Activated T-cell treated with anti-CD3 and anti-CD28 coated beads, Interleukin-2, amount 50 U/mL, for 4 hours (primary cell): ENCODE results near the gene TOR1B. TPM values are rescaled to one million over a fixed set of nuclear protein-coding genes. Genes with fewer than 3 reads are reported as not detected.
"Not testable (repeated sequence)": the region's sequence is repeated elsewhere in the genome, so short reads cannot be mapped to it uniquely, and the experiment has no call there.

ENCODE experiments used
- ATAC-seq, 2 donors: fragments of 200-7000 bp; cut with Tn5 transposase; one replicate each; pipeline ENCODE4 v1.10.0; 2021
- DNase-seq: peaks from one replicate; pipeline ENCODE4 v3.0.0-alpha.2; 2020
- H3K27me3 Mint-ChIP-seq: one replicate; pipeline ENCODE4 v1.8.0; 2021; ENCODE audit warnings: low read depth, mixed read lengths
- H3K36me3 Mint-ChIP-seq: one replicate; pipeline ENCODE4 v1.8.0; 2022; ENCODE audit warnings: mixed read lengths; ENCODE audit not compliant: insufficient read depth
- H3K4me1 Mint-ChIP-seq: one replicate; pipeline ENCODE4 v1.8.0; 2021; ENCODE audit warnings: low read depth, mixed read lengths
- H3K4me3 Mint-ChIP-seq: one replicate; pipeline ENCODE4 v1.8.0; 2021; ENCODE audit warnings: mild to moderate bottlenecking, moderate library complexity, mixed read lengths
- H3K9me3 Mint-ChIP-seq: one replicate; pipeline ENCODE4 v1.8.0; 2021; ENCODE audit warnings: mixed read lengths
- total RNA-seq, 3 donors: library from RNA; stranded (reverse); gene quantifications; one replicate each; pipeline ENCODE4 v1.2.1, GENCODE V29; 2021

The TOR1B gene
- total RNA-seq, 3 donors from 2014 or later, result 22.8 to 28.1 (median 27.5) TPM

GRCh38 chr9:129783516-129784361 is 19.2 kb upstream of the TOR1B start:
- H3K4me1 Mint-ChIP-seq, result no peaks in the 10 kb centered on the region
- H3K27me3 Mint-ChIP-seq, result peaks cover 6% of the 10 kb centered on the region
- no peak overlapping the region for H3K4me3 Mint-ChIP-seq
- H3K9me3 Mint-ChIP-seq, result no peaks in the 10 kb centered on the region
- peak; percentile 96 to 99 for ATAC-seq
- peak; percentile 71 for DNase-seq
- no peaks in the 10 kb centered on the region for H3K36me3 Mint-ChIP-seq

GRCh38 chr9:129784970-129785369 is 18.0 kb upstream of the TOR1B start:
- H3K27me3 Mint-ChIP-seq, ATAC-seq, DNase-seq, H3K9me3 Mint-ChIP-seq, H3K36me3 Mint-ChIP-seq, H3K4me1 Mint-ChIP-seq, H3K4me3 Mint-ChIP-seq: not testable (repeated sequence)

GRCh38 chr9:129785866-129786265 is 17.1 kb upstream of the TOR1B start:
- Mint-ChIP-seq H3K9me3 (no peaks in the 10 kb centered on the region), H3K27me3 (peaks cover 4% of the 10 kb centered on the region), H3K4me1 (peaks cover 4% of the 10 kb centered on the region), H3K36me3 (no peaks in the 10 kb centered on the region), H3K4me3 (no peak overlapping the region)
- no peak for ATAC-seq
- no peak for DNase-seq

GRCh38 chr9:129786481-129786880 is 16.5 kb upstream of the TOR1B start:
- Mint-ChIP-seq H3K4me1 (peaks cover 4% of the 10 kb centered on the region), H3K9me3 (no peaks in the 10 kb centered on the region), H3K27me3 (peaks cover 4% of the 10 kb centered on the region), H3K4me3 (no peak overlapping the region), H3K36me3 (no peaks in the 10 kb centered on the region)
- no peak for ATAC-seq
- DNase-seq, result no peak

- H3K4me1 Mint-ChIP-seq, result peaks cover 4% of the 10 kb centered on the region
- no peak for DNase-seq
- no peaks in the 10 kb centered on the region for H3K9me3 Mint-ChIP-seq
- no peak for ATAC-seq
- no peaks in the 10 kb centered on the region for H3K36me3 Mint-ChIP-seq
- no peak overlapping the region for H3K4me3 Mint-ChIP-seq
- H3K27me3 Mint-ChIP-seq, result no peaks in the 10 kb centered on the region
Measured at GRCh38 chr9:129794549-129794948, 8.4 kb upstream of the TOR1B start.

GRCh38 chr9:129796029-129796428 is 7.0 kb upstream of the TOR1B start:
- not testable (repeated sequence) for ATAC-seq, H3K9me3 Mint-ChIP-seq, H3K27me3 Mint-ChIP-seq

GRCh38 chr9:129798973-129799372 is 4.0 kb upstream of the TOR1B start:
- DNase-seq, result no peak
- Mint-ChIP-seq H3K36me3 (no peaks in the 10 kb centered on the region), H3K9me3 (no peaks in the 10 kb centered on the region), H3K27me3 (no peaks in the 10 kb centered on the region), H3K4me1 (peaks cover 3% of the 10 kb centered on the region), H3K4me3 (no peak overlapping the region)
- no peak for ATAC-seq

More at GRCh38 chr9:129796029-129796428, 7.0 kb upstream of the TOR1B start:
- DNase-seq, H3K4me1 Mint-ChIP-seq, H3K36me3 Mint-ChIP-seq, H3K4me3 Mint-ChIP-seq: not testable (repeated sequence)

- peak overlapping the region; percentile 63 for H3K4me3 Mint-ChIP-seq
- DNase-seq, result no peak
- peaks cover 20% of the 10 kb centered on the region for H3K4me1 Mint-ChIP-seq
- no peak for ATAC-seq
- no peaks in the 10 kb centered on the region for H3K9me3 Mint-ChIP-seq
- H3K36me3 Mint-ChIP-seq, result peaks cover 10% of the 10 kb centered on the region
- no peaks in the 10 kb centered on the region for H3K27me3 Mint-ChIP-seq
Measured at GRCh38 chr9:129801504-129801903, 1.5 kb upstream of the TOR1B start.

GRCh38 chr9:129803676-129804060 is 684 bp downstream of the TOR1B start:
- peak overlapping the region; percentile 90 for H3K4me3 Mint-ChIP-seq
- H3K27me3 Mint-ChIP-seq, result no peaks in the 10 kb centered on the region
- H3K4me1 Mint-ChIP-seq, result peaks cover 22% of the 10 kb centered on the region
- no peak for DNase-seq
- ATAC-seq, result peak in 1 of 2 donors; percentile 1
- H3K36me3 Mint-ChIP-seq, result peaks cover 17% of the 10 kb centered on the region
- H3K9me3 Mint-ChIP-seq, result no peaks in the 10 kb centered on the region

- H3K9me3 Mint-ChIP-seq, result no peaks in the 10 kb centered on the region
- peaks cover 27% of the 10 kb centered on the region for H3K36me3 Mint-ChIP-seq
Measured at GRCh38 chr9:129806061-129806460, 3.1 kb downstream of the TOR1B start.

GRCh38 chr9:129809346-129809745 is 6.4 kb downstream of the TOR1B start:
- ATAC-seq (no peak), DNase-seq (no peak)
- Mint-ChIP-seq H3K36me3 (peaks cover 33% of the 10 kb centered on the region), H3K4me3 (no peak overlapping the region), H3K4me1 (peaks cover 21% of the 10 kb centered on the region), H3K27me3 (no peaks in the 10 kb centered on the region), H3K9me3 (no peaks in the 10 kb centered on the region)

More at GRCh38 chr9:129806061-129806460, 3.1 kb downstream of the TOR1B start:
- Mint-ChIP-seq H3K4me3 (no peak overlapping the region), H3K27me3 (no peaks in the 10 kb centered on the region), H3K4me1 (peaks cover 22% of the 10 kb centered on the region)
- no peak for DNase-seq
- ATAC-seq, result no peak

- Mint-ChIP-seq H3K4me3 (no peak overlapping the region), H3K27me3 (no peaks in the 10 kb centered on the region), H3K36me3 (peaks cover 36% of the 10 kb centered on the region), H3K9me3 (no peaks in the 10 kb centered on the region), H3K4me1 (peaks cover 19% of the 10 kb centered on the region)
- no peak for ATAC-seq
- DNase-seq, result no peak
Measured at GRCh38 chr9:129810116-129810515, 7.1 kb downstream of the TOR1B start.

GRCh38 chr9:129810788-129811187 is 7.8 kb downstream of the TOR1B start:
- Mint-ChIP-seq H3K27me3 (no peaks in the 10 kb centered on the region), H3K4me1 (peaks cover 17% of the 10 kb centered on the region), H3K4me3 (no peak overlapping the region), H3K36me3 (peaks cover 39% of the 10 kb centered on the region), H3K9me3 (no peaks in the 10 kb centered on the region)
- DNase-seq, result no peak
- no peak for ATAC-seq

GRCh38 chr9:129811967-129812363 is 9.0 kb downstream of the TOR1B start:
- no peaks in the 10 kb centered on the region for H3K9me3 Mint-ChIP-seq
- DNase-seq, result no peak
- peaks cover 38% of the 10 kb centered on the region for H3K36me3 Mint-ChIP-seq
- no peaks in the 10 kb centered on the region for H3K27me3 Mint-ChIP-seq
- no peak overlapping the region for H3K4me3 Mint-ChIP-seq
- peak; percentile 71 for ATAC-seq
- peaks cover 10% of the 10 kb centered on the region for H3K4me1 Mint-ChIP-seq

GRCh38 chr9:129812385-129812784 is 9.4 kb downstream of the TOR1B start:
- ATAC-seq (peak in 1 of 2 donors; percentile 11), DNase-seq (no peak)
- H3K27me3 Mint-ChIP-seq, result no peaks in the 10 kb centered on the region
- H3K9me3 Mint-ChIP-seq, result no peaks in the 10 kb centered on the region
- H3K4me1 Mint-ChIP-seq, result peaks cover 8% of the 10 kb centered on the region
- peaks cover 34% of the 10 kb centered on the region for H3K36me3 Mint-ChIP-seq
- H3K4me3 Mint-ChIP-seq, result no peak overlapping the region
